Endodermal cell (in vitro differentiated cells): ENCODE measurements around the gene TMEM131L. TPM values are rescaled to one million over a fixed set of nuclear protein-coding genes. Genes with fewer than 3 reads are reported as not detected.

ENCODE experiments used
- DNase-seq: peaks from one replicate; pipeline ENCODE4 v3.0.0-alpha.2; 2017
- H3K27ac ChIP-seq: 2 replicates; pipeline ENCODE4 v1.5.1; 2013; ENCODE audit warnings: mild to moderate bottlenecking, low read depth, low read length, moderate library complexity
- H3K27me3 ChIP-seq: 2 replicates; pipeline ENCODE4 v1.6.1; 2013; ENCODE audit warnings: mild to moderate bottlenecking, low read length, moderate library complexity; ENCODE audit not compliant: insufficient read depth, control insufficient read depth, poor library complexity, severe bottlenecking
- H3K36me3 ChIP-seq: 2 replicates; pipeline ENCODE4 v1.7.0; 2013; ENCODE audit warnings: mild to moderate bottlenecking, low read length, moderate library complexity; ENCODE audit not compliant: control insufficient read depth, insufficient read depth
- H3K4me1 ChIP-seq: one replicate; pipeline ENCODE4 v1.7.0; 2013; ENCODE audit warnings: low read length; ENCODE audit not compliant: control insufficient read depth, insufficient read depth
- H3K4me3 ChIP-seq: 2 replicates; pipeline ENCODE4 v1.5.1; 2013; ENCODE audit warnings: mild to moderate bottlenecking, low read length, moderate library complexity
- H3K9ac ChIP-seq: 2 replicates; pipeline ENCODE4 v1.6.1; 2013; ENCODE audit warnings: mild to moderate bottlenecking, low read length, moderate library complexity; ENCODE audit not compliant: poor library complexity, severe bottlenecking; ENCODE audit errors: extremely low read depth
- H3K9me3 ChIP-seq: 2 replicates; pipeline ENCODE4 v1.6.1; 2013; ENCODE audit warnings: mild to moderate bottlenecking, low read length, moderate library complexity; ENCODE audit not compliant: control insufficient read depth
- H3K27ac Mint-ChIP-seq: 2 replicates; pipeline ENCODE4 v1.8.0; 2020; ENCODE audit warnings: mixed read lengths
- H3K27me3 Mint-ChIP-seq: 2 replicates; pipeline ENCODE4 v1.8.0; 2021; ENCODE audit warnings: mild to moderate bottlenecking, mixed read lengths; ENCODE audit not compliant: insufficient read depth
- H3K36me3 Mint-ChIP-seq: 2 replicates; pipeline ENCODE4 v1.8.0; 2020; ENCODE audit warnings: low read depth, mixed read lengths
- H3K4me1 Mint-ChIP-seq: 2 replicates; pipeline ENCODE4 v1.8.0; 2020; ENCODE audit warnings: mixed read lengths
- H3K4me3 Mint-ChIP-seq: 2 replicates; pipeline ENCODE4 v1.8.0; 2020; ENCODE audit warnings: mild to moderate bottlenecking, moderate library complexity, mixed read lengths
- H3K9me3 Mint-ChIP-seq: 2 replicates; pipeline ENCODE4 v1.8.0; 2020; ENCODE audit warnings: mild to moderate bottlenecking, mixed read lengths
- WGBS, 2 experiments: methylation state at CpG; one replicate each; pipeline versions ENCODE4 v1.1.5 to v1.1.7; 2013; ENCODE audit warnings: missing lambda C conversion rate in 2 of 2, mixed read lengths in 1 of 2; ENCODE audit not compliant: insufficient coverage in 1 of 2, insufficient read length in 1 of 2; 5-methylcytosine and 5-hydroxymethylcytosine counted together
- total RNA-seq, 2 donors: library from RNA; stranded (reverse); fragmentation: NEBNext Ultra II Directional in 1 of 2; extraction: Animal tissue kit (Norgen Biotek cat#: 25700) in 1 of 2; gene quantifications; 2 replicates in 1 of 2; 3 replicates in 1 of 2; pipeline ENCODE4 v1.2.1, GENCODE V29; 2021
- TF ChIP-seq, protein P1 (sequence below): fragments of 200-600 bp; sonication (generic); conservative IDR thresholded peaks from 2 replicates; pipeline ENCODE4 v1.5.0; 2021; ENCODE audit warnings: antibody characterized with exemption, mild to moderate bottlenecking

The TMEM131L gene
- total RNA-seq, 2 donors from 2014 or later = 6.2 to 10.8 TPM

DNA sequence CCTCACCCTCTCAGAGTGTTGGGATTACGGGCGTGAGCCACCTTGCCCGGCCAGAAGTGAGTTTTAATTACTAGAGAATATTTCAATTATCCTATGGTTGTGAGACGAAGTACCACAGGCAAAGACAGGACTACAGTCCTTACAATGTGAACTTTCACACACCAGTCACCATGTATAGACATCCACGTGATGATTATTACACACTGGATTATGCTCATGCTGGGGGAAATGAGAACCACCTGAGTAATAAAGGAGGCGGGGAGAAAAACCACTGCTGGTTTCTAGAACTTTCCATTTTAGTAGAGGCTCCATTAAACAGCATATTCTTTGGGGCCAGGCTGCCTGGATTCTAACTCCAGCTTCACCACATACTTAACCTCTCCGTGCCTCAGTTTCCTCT is 175.4 kb downstream of the TMEM131L start:
- H3K36me3 ChIP-seq = no peaks in the 10 kb centered on the region
- Mint-ChIP-seq H3K27ac (no peak overlapping the region), H3K9me3 (peaks cover 4% of the 10 kb centered on the region), H3K27me3 (no peaks in the 10 kb centered on the region), H3K4me3 (no peak overlapping the region), H3K4me1 (no peaks in the 10 kb centered on the region), H3K36me3 (no peaks in the 10 kb centered on the region)
- TF ChIP-seq, protein P1, sequence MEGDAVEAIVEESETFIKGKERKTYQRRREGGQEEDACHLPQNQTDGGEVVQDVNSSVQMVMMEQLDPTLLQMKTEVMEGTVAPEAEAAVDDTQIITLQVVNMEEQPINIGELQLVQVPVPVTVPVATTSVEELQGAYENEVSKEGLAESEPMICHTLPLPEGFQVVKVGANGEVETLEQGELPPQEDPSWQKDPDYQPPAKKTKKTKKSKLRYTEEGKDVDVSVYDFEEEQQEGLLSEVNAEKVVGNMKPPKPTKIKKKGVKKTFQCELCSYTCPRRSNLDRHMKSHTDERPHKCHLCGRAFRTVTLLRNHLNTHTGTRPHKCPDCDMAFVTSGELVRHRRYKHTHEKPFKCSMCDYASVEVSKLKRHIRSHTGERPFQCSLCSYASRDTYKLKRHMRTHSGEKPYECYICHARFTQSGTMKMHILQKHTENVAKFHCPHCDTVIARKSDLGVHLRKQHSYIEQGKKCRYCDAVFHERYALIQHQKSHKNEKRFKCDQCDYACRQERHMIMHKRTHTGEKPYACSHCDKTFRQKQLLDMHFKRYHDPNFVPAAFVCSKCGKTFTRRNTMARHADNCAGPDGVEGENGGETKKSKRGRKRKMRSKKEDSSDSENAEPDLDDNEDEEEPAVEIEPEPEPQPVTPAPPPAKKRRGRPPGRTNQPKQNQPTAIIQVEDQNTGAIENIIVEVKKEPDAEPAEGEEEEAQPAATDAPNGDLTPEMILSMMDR = no peak
- peaks cover 7% of the 10 kb centered on the region for H3K9me3 ChIP-seq
- no peak for DNase-seq
- no peaks in the 10 kb centered on the region for H3K4me1 ChIP-seq
- H3K27ac ChIP-seq = no peak overlapping the region
- H3K27me3 ChIP-seq = no peaks in the 10 kb centered on the region
- H3K9ac ChIP-seq = no peak overlapping the region
- H3K4me3 ChIP-seq = no peak overlapping the region
- WGBS, 2 experiments = 79 to 90% methylated on average over 3 to 6 of the region's 7 CpGs

DNA sequence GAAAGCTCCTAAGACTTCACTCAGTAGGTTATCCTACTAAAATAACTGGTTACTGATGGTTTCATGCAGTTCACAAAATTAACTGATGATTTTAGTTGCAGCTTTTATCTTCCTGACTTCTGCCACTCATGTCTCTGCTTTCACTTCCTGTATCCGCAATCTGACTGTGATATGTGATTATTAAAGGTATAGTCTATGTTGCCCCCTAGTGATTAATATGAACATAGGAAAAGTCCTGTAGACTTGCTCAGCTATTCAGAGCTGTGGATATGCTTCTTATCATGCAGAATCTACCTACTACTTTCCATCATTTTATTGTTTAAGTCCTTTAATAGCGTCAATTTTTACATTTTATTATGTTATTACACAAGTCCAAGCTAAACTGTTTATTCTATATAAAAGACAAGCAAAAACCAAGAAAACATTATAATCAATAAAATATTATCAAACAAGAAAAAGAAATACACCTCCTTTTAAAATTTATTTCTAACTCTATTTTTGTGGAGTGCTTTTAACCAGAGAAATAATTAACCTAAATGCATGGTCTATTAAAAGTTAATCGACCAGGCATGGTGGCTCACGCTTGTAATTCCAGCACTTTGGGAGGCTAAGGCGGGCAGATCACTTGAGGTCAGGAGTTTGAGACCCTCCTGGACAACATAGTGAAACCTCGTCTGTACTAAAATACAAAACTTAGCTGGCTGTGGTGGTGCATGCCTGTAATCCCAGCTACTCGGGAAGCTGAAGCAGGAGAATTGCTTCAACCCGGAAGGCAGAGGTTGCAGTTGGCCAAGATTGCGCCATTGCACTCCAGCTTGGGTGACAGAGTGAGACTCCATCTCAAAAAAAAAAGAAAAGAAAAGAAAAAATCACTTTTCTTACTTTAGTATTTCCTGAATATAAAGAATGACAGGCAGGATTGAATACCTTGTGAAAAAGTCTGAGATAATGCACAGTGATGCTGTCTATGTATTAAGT is 177.5 kb downstream of the TMEM131L start:
- no peak overlapping the region for H3K9ac ChIP-seq
- TF ChIP-seq, protein P1 = peak; percentile 54
- no peaks in the 10 kb centered on the region for H3K4me1 ChIP-seq
- Mint-ChIP-seq H3K4me1 (no peaks in the 10 kb centered on the region), H3K4me3 (no peak overlapping the region), H3K27ac (no peak overlapping the region), H3K27me3 (peaks cover 2% of the 10 kb centered on the region), H3K36me3 (no peaks in the 10 kb centered on the region), H3K9me3 (peaks cover 4% of the 10 kb centered on the region)
- H3K27ac ChIP-seq = no peak overlapping the region
- no peak overlapping the region for H3K4me3 ChIP-seq
- H3K36me3 ChIP-seq = no peaks in the 10 kb centered on the region
- WGBS, 2 experiments = 90 to 92% methylated on average over 7 to 9 of the region's 9 CpGs
- H3K9me3 ChIP-seq = peaks cover 7% of the 10 kb centered on the region
- no peak for DNase-seq
- no peaks in the 10 kb centered on the region for H3K27me3 ChIP-seq

DNA sequence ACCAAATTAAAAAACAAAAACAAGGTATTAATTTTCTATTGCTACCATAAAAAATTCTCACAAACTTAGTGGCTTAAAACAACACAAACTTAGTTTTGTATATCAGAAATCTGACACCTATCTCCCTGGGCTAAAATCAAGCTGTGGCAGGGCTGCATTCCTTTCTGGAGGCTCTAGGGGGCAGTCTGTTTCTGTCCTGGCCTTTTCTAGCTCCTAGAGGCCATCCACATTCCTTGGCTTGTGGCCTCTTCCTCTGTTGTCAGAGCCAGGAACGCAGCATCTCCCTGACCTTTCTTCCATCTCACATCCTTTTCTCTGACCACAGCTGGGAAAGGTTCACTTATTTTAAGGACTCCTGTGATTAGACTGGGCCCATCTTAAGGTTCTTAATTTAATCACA is 179.0 kb downstream of the TMEM131L start:
- no peaks in the 10 kb centered on the region for H3K36me3 Mint-ChIP-seq
- no peak overlapping the region for H3K4me3 ChIP-seq
- peaks cover 7% of the 10 kb centered on the region for H3K9me3 ChIP-seq
- no peak for DNase-seq
- no peaks in the 10 kb centered on the region for H3K27me3 ChIP-seq
- WGBS, 2 experiments = 100% methylated on average over 1 of the region's 1 CpG; no CpG with 5 or more reads in 1 of the 2 experiments
- no peaks in the 10 kb centered on the region for H3K4me1 Mint-ChIP-seq
- no peak overlapping the region for H3K4me3 Mint-ChIP-seq
- H3K27me3 Mint-ChIP-seq = peaks cover 2% of the 10 kb centered on the region
- H3K27ac Mint-ChIP-seq = no peak overlapping the region
- TF ChIP-seq, protein P1 = peak; percentile 53
- no peak overlapping the region for H3K27ac ChIP-seq
- no peaks in the 10 kb centered on the region for H3K36me3 ChIP-seq
- no peak overlapping the region for H3K9ac ChIP-seq
- no peaks in the 10 kb centered on the region for H3K4me1 ChIP-seq
- H3K9me3 Mint-ChIP-seq = peaks cover 4% of the 10 kb centered on the region
